ENCODE measurements around the gene KIF20B.

DNA sequence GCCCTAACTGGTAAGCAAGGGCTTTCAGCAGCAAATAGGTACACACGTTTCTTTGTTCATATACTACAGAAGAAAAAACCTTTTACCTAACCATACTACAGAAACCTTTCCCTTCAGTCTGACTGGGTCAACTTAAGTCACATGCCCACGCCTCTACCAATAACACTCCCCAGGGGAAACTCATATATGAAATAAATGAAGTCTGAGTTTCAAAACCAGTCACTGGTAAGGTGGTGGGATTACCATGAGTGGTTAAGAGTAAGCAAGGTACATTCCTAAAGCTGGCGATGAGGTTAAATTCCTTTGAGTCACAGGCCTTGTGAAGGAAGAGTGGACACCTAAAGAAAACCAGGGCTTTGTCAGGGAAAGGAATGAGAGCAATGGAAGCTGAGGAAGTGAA lies 21.4 kb upstream of the KIF20B start:
- TF ChIP-seq, protein P1, sequence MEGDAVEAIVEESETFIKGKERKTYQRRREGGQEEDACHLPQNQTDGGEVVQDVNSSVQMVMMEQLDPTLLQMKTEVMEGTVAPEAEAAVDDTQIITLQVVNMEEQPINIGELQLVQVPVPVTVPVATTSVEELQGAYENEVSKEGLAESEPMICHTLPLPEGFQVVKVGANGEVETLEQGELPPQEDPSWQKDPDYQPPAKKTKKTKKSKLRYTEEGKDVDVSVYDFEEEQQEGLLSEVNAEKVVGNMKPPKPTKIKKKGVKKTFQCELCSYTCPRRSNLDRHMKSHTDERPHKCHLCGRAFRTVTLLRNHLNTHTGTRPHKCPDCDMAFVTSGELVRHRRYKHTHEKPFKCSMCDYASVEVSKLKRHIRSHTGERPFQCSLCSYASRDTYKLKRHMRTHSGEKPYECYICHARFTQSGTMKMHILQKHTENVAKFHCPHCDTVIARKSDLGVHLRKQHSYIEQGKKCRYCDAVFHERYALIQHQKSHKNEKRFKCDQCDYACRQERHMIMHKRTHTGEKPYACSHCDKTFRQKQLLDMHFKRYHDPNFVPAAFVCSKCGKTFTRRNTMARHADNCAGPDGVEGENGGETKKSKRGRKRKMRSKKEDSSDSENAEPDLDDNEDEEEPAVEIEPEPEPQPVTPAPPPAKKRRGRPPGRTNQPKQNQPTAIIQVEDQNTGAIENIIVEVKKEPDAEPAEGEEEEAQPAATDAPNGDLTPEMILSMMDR (IDR thresholded peaks at IDR 0.05): no peak
- TF ChIP-seq POLR2A (IDR thresholded peaks at IDR 0.05): no peak

All from adrenal gland (tissue), 5 donors.